Measurements from ENCODE around the gene PRUNE2. TPM values are rescaled to one million over a fixed set of nuclear protein-coding genes. Genes with fewer than 3 reads are reported as not detected.

The PRUNE2 gene
- total RNA-seq, 4 donors from 2014 or later, result 3.7 to 7.8 (median 4.9) TPM

DNA sequence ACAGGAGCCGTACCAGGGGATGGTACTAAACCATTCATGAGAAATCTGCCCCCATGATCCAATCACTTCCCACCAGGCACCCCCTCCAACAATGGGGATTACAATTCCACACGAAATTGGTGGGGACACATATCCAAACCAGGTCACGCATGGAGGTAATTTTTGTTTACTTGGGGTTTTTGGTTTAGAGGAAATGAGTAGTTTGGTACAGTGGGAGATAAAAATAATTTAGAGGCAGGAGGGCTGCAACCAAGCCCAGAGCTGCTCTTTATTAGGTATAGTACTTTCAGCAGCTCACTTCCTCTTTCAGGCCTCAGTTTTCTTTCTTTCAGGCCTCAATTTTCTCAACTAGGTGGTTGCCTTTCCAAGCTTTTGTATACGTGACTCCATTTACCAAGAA, 23.2 kb downstream of the PRUNE2 start:
- Histone ChIP-seq H3K4me3 (replicated peaks in 1 of 3) (no peak overlapping the region), H3K36me3 (no peaks in the 10 kb centered on the region), H3K4me1 (no peaks in the 10 kb centered on the region), H3K27me3 (no peaks in the 10 kb centered on the region), H3K9me3 (no peaks in the 10 kb centered on the region), H3K27ac (no peak overlapping the region)
- 78 to 86% methylated on average over 4 of the region's 4 CpGs for WGBS, 2 donors
- DNase-seq, result no peak
- TF ChIP-seq, protein P1, sequence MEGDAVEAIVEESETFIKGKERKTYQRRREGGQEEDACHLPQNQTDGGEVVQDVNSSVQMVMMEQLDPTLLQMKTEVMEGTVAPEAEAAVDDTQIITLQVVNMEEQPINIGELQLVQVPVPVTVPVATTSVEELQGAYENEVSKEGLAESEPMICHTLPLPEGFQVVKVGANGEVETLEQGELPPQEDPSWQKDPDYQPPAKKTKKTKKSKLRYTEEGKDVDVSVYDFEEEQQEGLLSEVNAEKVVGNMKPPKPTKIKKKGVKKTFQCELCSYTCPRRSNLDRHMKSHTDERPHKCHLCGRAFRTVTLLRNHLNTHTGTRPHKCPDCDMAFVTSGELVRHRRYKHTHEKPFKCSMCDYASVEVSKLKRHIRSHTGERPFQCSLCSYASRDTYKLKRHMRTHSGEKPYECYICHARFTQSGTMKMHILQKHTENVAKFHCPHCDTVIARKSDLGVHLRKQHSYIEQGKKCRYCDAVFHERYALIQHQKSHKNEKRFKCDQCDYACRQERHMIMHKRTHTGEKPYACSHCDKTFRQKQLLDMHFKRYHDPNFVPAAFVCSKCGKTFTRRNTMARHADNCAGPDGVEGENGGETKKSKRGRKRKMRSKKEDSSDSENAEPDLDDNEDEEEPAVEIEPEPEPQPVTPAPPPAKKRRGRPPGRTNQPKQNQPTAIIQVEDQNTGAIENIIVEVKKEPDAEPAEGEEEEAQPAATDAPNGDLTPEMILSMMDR (IDR thresholded peaks at IDR 0.05), result no peak
- TF ChIP-seq POLR2A (IDR thresholded peaks at IDR 0.05), result no peak
- intact Hi-C loops (cut with DNase I), result no loop called here

DNA sequence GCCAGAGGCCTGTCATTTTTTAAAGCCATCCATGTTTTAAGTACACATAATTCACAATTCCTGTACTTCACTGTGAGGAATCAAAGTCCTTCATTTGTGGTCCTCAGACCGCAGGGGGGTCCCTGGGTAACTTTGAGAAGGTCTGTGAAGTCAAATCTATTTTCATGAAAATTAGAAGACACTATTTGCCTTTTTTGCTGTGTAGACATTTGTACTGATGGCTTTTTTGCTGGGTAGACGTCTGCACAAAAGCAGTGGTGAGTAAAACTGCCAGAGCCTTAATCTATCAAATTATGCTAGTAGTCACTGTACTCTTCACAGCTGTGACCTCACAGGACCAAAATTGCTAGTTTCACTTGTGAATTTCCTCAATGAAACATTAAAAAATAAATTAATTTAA, 25.7 kb downstream of the PRUNE2 start:
- Histone ChIP-seq H3K27ac (no peak overlapping the region), H3K27me3 (no peaks in the 10 kb centered on the region), H3K9me3 (no peaks in the 10 kb centered on the region), H3K4me3 (replicated peaks in 1 of 3) (no peak overlapping the region), H3K4me1 (no peaks in the 10 kb centered on the region), H3K36me3 (no peaks in the 10 kb centered on the region)
- intact Hi-C loops (cut with DNase I), result no loop called here
- WGBS, 2 donors, result 73 to 86% methylated on average over 2 of the region's 2 CpGs
- TF ChIP-seq, protein P1 (IDR thresholded peaks at IDR 0.05), result no peak
- no peak for TF ChIP-seq POLR2A (IDR thresholded peaks at IDR 0.05)
- no peak for DNase-seq

DNA sequence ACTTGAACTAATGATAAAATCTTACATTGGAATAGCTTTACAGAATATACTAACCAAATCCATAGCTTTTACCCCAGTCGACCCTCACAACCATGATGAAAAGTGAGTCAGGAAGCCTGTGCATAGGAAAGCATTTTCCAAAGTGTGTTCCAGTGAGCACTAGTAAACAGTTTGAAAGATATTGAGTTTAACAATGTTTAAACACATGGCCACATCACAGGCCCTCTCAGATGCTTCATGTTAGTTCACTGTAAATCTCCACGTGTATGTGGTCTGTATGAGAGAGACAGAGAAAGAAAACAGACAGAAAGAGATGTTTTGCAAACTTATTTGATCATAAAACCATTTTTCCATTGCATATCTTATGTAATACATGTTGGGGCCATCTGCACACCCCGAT, 27.0 kb downstream of the PRUNE2 start:
- Histone ChIP-seq H3K4me1 (no peaks in the 10 kb centered on the region), H3K9me3 (no peaks in the 10 kb centered on the region), H3K4me3 (replicated peaks in 1 of 3) (no peak overlapping the region), H3K36me3 (no peaks in the 10 kb centered on the region), H3K27me3 (no peaks in the 10 kb centered on the region), H3K27ac (no peak overlapping the region)
- WGBS, 2 donors, result 75 to 78% methylated on average over 3 of the region's 3 CpGs
- intact Hi-C loops (cut with DNase I), result no loop called here
- DNase-seq, result no peak
- TF ChIP-seq, protein P1 (IDR thresholded peaks at IDR 0.05), result no peak
- TF ChIP-seq POLR2A (IDR thresholded peaks at IDR 0.05), result no peak

DNA sequence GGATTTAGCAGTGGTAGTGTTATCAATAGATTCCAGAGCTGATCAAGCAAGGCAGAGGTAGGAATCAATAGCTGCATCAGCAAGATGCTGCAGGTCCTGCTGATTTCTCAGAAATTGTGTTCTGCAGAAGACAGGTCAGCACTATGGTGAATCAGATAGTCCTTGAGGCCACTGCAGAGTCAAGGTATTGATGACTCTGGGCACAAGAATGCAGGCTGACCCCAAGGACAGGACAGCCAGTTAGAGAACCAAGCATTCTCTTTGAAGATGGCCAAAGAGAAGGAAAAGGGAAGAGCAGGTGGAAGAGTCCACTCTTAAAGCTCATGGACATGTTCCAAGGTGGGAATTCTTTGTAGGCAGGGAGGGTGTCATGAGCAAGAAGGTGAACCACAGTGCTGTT, 28.0 kb downstream of the PRUNE2 start:
- DNase-seq, result no peak
- no peaks in the 10 kb centered on the region for H3K27me3 ChIP-seq
- no peaks in the 10 kb centered on the region for H3K4me1 ChIP-seq
- H3K4me3 ChIP-seq (replicated peaks in 1 of 3), result no peak overlapping the region
- H3K36me3 ChIP-seq, result no peaks in the 10 kb centered on the region
- H3K9me3 ChIP-seq, result no peaks in the 10 kb centered on the region
- H3K27ac ChIP-seq, result no peak overlapping the region
- TF ChIP-seq, protein P1 (IDR thresholded peaks at IDR 0.05), result no peak
- TF ChIP-seq POLR2A (IDR thresholded peaks at IDR 0.05), result no peak
- intact Hi-C loops (cut with DNase I), result no loop called here

DNA sequence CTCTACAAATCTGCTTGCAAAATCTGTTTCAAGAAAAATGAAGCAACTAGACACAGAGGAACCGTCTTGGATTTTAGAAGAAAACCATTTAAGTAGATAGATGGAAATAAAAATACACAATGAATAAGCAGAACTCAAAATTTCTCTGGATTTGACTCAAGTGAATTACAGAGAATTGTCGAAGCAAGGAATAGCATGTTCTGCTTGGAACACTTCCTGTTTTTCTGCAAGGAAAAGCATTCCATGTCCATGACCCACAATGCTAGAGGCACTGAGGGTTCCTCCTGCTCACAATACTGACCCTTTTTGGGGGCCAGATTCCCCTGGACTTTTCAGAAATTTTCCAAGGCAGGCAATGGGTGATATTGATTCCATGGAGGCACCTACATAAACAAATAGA, 29.8 kb downstream of the PRUNE2 start:
- H3K9me3 ChIP-seq, result no peaks in the 10 kb centered on the region
- no peak for DNase-seq
- TF ChIP-seq, protein P1 (IDR thresholded peaks at IDR 0.05), result no peak
- no peak for TF ChIP-seq POLR2A (IDR thresholded peaks at IDR 0.05)
- no peaks in the 10 kb centered on the region for H3K27me3 ChIP-seq
- no peak overlapping the region for H3K4me3 ChIP-seq (replicated peaks in 1 of 3)
- no peaks in the 10 kb centered on the region for H3K4me1 ChIP-seq
- no peaks in the 10 kb centered on the region for H3K36me3 ChIP-seq
- no peak overlapping the region for H3K27ac ChIP-seq
- 68 to 69% methylated on average over 2 of the region's 2 CpGs for WGBS, 2 donors
- intact Hi-C loops (cut with DNase I), result no loop called here
